ENCODE measurements around the gene HSD17B11.

GRCh38 chr4:87326460-87326859 is 64.5 kb downstream of the HSD17B11 start:
- TF ChIP-seq SRF (IDR thresholded peaks at IDR 0.05; ENCODE audit: low read depth, low read length) (no peak), GABPA (IDR thresholded peaks at IDR 0.05; ENCODE audit: borderline replicate concordance, insufficient read depth, low read length) (no peak), POLR2A (IDR thresholded peaks at IDR 0.05; ENCODE audit: control extremely low read depth in 1 of 2, low read depth in 2 of 2, low read length in 2 of 2) (no peak), EP300 (IDR thresholded peaks at IDR 0.05; ENCODE audit: borderline replicate concordance in 1 of 2, low read depth in 2 of 2, low read length in 2 of 2) (no peak), SAP30 (IDR thresholded peaks at IDR 0.05; ENCODE audit: insufficient read depth, insufficient replicate concordance, low read length) (no peak), EZH2 (IDR thresholded peaks at IDR 0.05; ENCODE audit: low read depth, low read length, severe bottlenecking) (no peak), YY1 (IDR thresholded peaks at IDR 0.05; ENCODE audit: low read depth, low read length) (no peak), PHF8 (conservative IDR thresholded peaks at IDR 0.05; ENCODE audit: low read depth, low read length) (no peak), CEBPB (IDR thresholded peaks at IDR 0.05; ENCODE audit: low read depth, low read length) (no peak)
- TF ChIP-seq, protein P1, sequence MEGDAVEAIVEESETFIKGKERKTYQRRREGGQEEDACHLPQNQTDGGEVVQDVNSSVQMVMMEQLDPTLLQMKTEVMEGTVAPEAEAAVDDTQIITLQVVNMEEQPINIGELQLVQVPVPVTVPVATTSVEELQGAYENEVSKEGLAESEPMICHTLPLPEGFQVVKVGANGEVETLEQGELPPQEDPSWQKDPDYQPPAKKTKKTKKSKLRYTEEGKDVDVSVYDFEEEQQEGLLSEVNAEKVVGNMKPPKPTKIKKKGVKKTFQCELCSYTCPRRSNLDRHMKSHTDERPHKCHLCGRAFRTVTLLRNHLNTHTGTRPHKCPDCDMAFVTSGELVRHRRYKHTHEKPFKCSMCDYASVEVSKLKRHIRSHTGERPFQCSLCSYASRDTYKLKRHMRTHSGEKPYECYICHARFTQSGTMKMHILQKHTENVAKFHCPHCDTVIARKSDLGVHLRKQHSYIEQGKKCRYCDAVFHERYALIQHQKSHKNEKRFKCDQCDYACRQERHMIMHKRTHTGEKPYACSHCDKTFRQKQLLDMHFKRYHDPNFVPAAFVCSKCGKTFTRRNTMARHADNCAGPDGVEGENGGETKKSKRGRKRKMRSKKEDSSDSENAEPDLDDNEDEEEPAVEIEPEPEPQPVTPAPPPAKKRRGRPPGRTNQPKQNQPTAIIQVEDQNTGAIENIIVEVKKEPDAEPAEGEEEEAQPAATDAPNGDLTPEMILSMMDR (IDR thresholded peaks at IDR 0.05; ENCODE audit: control extremely low read depth in 1 of 3, insufficient read depth in 1 of 3, low read depth in 1 of 3, low read length in 3 of 3): no peak

All from H1 (cell line).